Common myeloid progenitor, CD34-positive (primary cell): ENCODE data around the gene REXO2.

Experiments
- CTCF ChIA-PET: fragments of 350-600 bp; sonication (Branson Sonifier 250); formaldehyde crosslinking; loops from one replicate; lab custom pipeline; 2021; ENCODE audit warnings: antibody characterized with exemption; lab: Charles Lee
- POLR2A ChIA-PET: fragments of 350-600 bp; sonication (Branson Sonifier 250); formaldehyde crosslinking; loops from one replicate; lab custom pipeline; 2021; ENCODE audit warnings: antibody characterized with exemption; lab: Charles Lee
- DNase-seq, 3 donors: peaks; one replicate each; pipeline versions ENCODE4 v3.0.0 to v3.0.0-alpha.2; 2013
- H3K27ac ChIP-seq, 2 experiments: 1 replicate in 1 of 2; 2 replicates in 1 of 2; pipeline ENCODE4 v1.7.0; 2013; ENCODE audit warnings: inconsistent platforms in 2 of 2, low read length in 2 of 2, mild to moderate bottlenecking in 2 of 2, low read depth in 1 of 2, moderate library complexity in 1 of 2; ENCODE audit not compliant: severe bottlenecking in 2 of 2, insufficient read depth in 1 of 2, poor library complexity in 1 of 2
- H3K27me3 ChIP-seq, 5 experiments: replicated peaks in 2 of 5; 1 replicate in 3 of 5; 2 replicates in 2 of 5; pipeline versions ENCODE4 v1.6.1 to v1.7.0; 2013; ENCODE audit warnings: low read length in 4 of 5, mild to moderate bottlenecking in 2 of 5, moderate library complexity in 2 of 5, inconsistent platforms in 1 of 5; ENCODE audit not compliant: insufficient read depth in 5 of 5, control insufficient read depth in 4 of 5
- H3K36me3 ChIP-seq, 4 experiments: 1 replicate in 2 of 4; 2 replicates in 2 of 4; pipeline versions ENCODE4 v1.6.1 to v1.7.0; 2013; ENCODE audit warnings: low read length in 3 of 4, control low read depth in 1 of 4, mild to moderate bottlenecking in 1 of 4; ENCODE audit not compliant: control insufficient read depth in 4 of 4, insufficient read depth in 4 of 4
- H3K4me1 ChIP-seq, 4 experiments: 1 replicate in 3 of 4; 2 replicates in 1 of 4; pipeline versions ENCODE4 v1.6.1 to v1.7.1; 2013; ENCODE audit warnings: low read length in 3 of 4, mild to moderate bottlenecking in 3 of 4, control low read depth in 1 of 4, inconsistent platforms in 1 of 4, moderate library complexity in 1 of 4; ENCODE audit not compliant: control insufficient read depth in 4 of 4, insufficient read depth in 4 of 4; ENCODE audit errors: control extremely low read depth in 1 of 4
- H3K4me3 ChIP-seq, 7 experiments: 1 replicate in 4 of 7; 2 replicates in 3 of 7; pipeline versions ENCODE4 v1.5.1 to v1.7.0; 2013; ENCODE audit warnings: mild to moderate bottlenecking in 7 of 7, low read length in 6 of 7, moderate library complexity in 6 of 7, inconsistent platforms in 2 of 7, low read depth in 2 of 7, control low read depth in 1 of 7; ENCODE audit not compliant: insufficient read depth in 4 of 7, control insufficient read depth in 1 of 7; ENCODE audit errors: extremely low read depth in 1 of 7
- H3K9me3 ChIP-seq, 5 experiments: 1 replicate in 4 of 5; 2 replicates in 1 of 5; pipeline versions ENCODE4 v1.6.1 to v1.7.1; 2013; ENCODE audit warnings: low read length in 4 of 5, mild to moderate bottlenecking in 2 of 5, inconsistent platforms in 1 of 5, low read depth in 1 of 5, moderate library complexity in 1 of 5; ENCODE audit not compliant: control insufficient read depth in 4 of 5, insufficient read depth in 2 of 5; ENCODE audit errors: control extremely low read depth in 1 of 5
- WGBS: methylation state at CpG from one replicate; pipeline ENCODE4 v1.1.5; 2013; ENCODE audit not compliant: insufficient coverage; 5-methylcytosine and 5-hydroxymethylcytosine counted together

Gene REXO2

GRCh38 chr11:114452399-114452798, 13.1 kb downstream of the REXO2 start:
- Histone ChIP-seq H3K27ac (no peak overlapping the region), H3K4me1 (no peaks in the 10 kb centered on the region), H3K4me3 (no peak overlapping the region), H3K36me3 (peaks cover 6 to 44% (median 20%) of the 10 kb centered on the region in 4 experiments), H3K9me3 (no peaks in the 10 kb centered on the region), H3K27me3 (no peaks in the 10 kb centered on the region)
- no peak for DNase-seq
- ChIA-PET CTCF (interaction anchor here (1.4 kb wide), 1 partner anchor 112 kb away, joined by 3 read pairs; no protein-coding TSS in a partner anchor), POLR2A (no interaction called here)
- WGBS: 93% methylated on average over 3 of the region's 3 CpGs

GRCh38 chr11:114463999-114464398, 24.7 kb downstream of the REXO2 start:
- Histone ChIP-seq H3K9me3 (peaks cover 0 to 4% (median 2%) of the 10 kb centered on the region in 5 experiments), H3K4me3 (no peak overlapping the region), H3K27ac (no peak overlapping the region), H3K4me1 (no peaks in the 10 kb centered on the region), H3K27me3 (no peaks in the 10 kb centered on the region), H3K36me3 (no peaks in the 10 kb centered on the region)
- DNase-seq: no peak
- CTCF ChIA-PET: no interaction called here
- 100% methylated on average over 1 of the region's 2 CpGs for WGBS
- POLR2A ChIA-PET: no interaction called here

GRCh38 chr11:114466742-114467141, 27.5 kb downstream of the REXO2 start:
- Histone ChIP-seq H3K36me3 (no peaks in the 10 kb centered on the region), H3K4me3 (no peak overlapping the region), H3K27me3 (no peaks in the 10 kb centered on the region), H3K4me1 (no peaks in the 10 kb centered on the region), H3K9me3 (peaks cover 0 to 6% (median 2%) of the 10 kb centered on the region in 5 experiments), H3K27ac (no peak overlapping the region)
- POLR2A ChIA-PET: no interaction called here
- no CpG with 5 or more reads among the region's 3 CpGs for WGBS
- CTCF ChIA-PET: no interaction called here
- no peak for DNase-seq

GRCh38 chr11:114472661-114473060, 33.4 kb downstream of the REXO2 start:
- Histone ChIP-seq H3K27ac (no peak overlapping the region), H3K36me3 (no peaks in the 10 kb centered on the region), H3K27me3 (no peaks in the 10 kb centered on the region), H3K4me3 (no peak overlapping the region), H3K4me1 (no peaks in the 10 kb centered on the region), H3K9me3 (peaks cover 0 to 1% (median 0%) of the 10 kb centered on the region in 5 experiments)
- ChIA-PET CTCF (no interaction called here), POLR2A (no interaction called here)
- no peak for DNase-seq
- 100% methylated on average over 1 of the region's 2 CpGs for WGBS

DNA sequence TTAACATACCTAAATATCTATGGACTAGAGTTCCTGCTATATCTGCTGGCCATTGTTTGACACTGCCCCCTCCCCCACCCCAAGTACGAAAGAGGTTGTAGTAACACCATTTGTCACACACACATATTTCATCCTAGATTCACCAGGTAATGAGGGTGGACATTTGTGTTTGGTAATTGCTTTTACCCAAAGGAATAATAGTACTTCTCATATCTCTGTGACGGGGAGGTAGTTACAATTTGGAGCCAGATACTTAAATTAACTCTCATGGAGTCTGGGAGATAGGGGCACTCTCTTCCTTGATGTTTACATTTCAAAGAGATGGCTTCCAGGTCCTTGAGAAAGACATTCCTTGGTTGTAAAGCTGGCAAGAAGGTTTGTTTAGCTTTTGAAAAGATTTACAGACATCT, 38.7 kb downstream of the REXO2 start:
- DNase-seq: no peak
- Histone ChIP-seq H3K27me3 (peaks cover 0 to 3% (median 0%) of the 10 kb centered on the region in 5 experiments), H3K4me3 (no peak overlapping the region), H3K9me3 (no peaks in the 10 kb centered on the region), H3K4me1 (no peaks in the 10 kb centered on the region), H3K36me3 (no peaks in the 10 kb centered on the region), H3K27ac (no peak overlapping the region)
- no CpG with 5 or more reads among the region's 2 CpGs for WGBS
- POLR2A ChIA-PET: no interaction called here
- CTCF ChIA-PET: no interaction called here

DNA sequence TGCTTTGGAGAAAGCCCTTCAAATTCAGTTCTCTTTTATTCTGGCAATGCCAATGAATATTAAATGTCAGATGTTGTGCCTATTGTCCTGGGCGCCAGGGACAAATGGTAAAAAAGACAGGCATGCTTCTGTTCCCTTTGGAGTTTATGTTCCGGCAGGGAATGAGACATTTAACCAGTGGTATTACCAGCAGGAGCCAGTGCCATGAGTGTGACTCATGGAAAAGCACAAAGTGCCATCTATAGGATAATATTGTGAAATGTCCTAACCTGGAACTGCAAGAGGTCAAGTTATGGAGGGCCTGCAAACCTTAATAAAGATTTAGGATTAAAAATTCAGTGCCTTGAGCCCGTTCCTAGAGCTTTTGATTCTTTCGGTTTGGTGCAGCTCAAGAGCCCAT, 39.5 kb downstream of the REXO2 start:
- no peak overlapping the region for H3K4me3 ChIP-seq
- DNase-seq: no peak
- no peak overlapping the region for H3K27ac ChIP-seq
- CTCF ChIA-PET: no interaction called here
- peaks cover 0 to 5% (median 0%) of the 10 kb centered on the region in 5 experiments for H3K27me3 ChIP-seq
- POLR2A ChIA-PET: no interaction called here
- H3K9me3 ChIP-seq: no peaks in the 10 kb centered on the region
- H3K36me3 ChIP-seq: no peaks in the 10 kb centered on the region
- 100% methylated on average over 4 of the region's 4 CpGs for WGBS
- no peaks in the 10 kb centered on the region for H3K4me1 ChIP-seq

DNA sequence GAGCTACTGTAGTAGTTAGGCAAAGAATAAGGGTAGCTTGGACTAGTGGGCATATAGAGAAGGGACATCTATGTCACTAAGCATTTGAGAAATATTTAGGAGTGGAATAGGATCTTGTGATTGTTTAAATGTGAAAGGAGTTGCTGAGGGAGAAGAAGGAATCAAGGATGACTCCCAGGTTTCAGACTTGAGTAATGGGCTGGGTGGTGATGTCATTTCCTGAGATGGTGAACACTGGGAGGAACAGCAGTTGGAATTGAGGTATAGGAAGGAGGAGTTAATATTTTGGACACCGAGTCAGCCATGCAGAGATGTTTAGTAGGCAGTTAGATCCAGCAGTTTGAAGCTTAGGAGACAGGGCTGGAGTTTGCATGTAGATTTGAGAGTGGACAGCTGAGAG, 40.1 kb downstream of the REXO2 start:
- DNase-seq: no peak
- POLR2A ChIA-PET: no interaction called here
- no peak overlapping the region for H3K4me3 ChIP-seq
- H3K27me3 ChIP-seq: peaks cover 0 to 5% (median 0%) of the 10 kb centered on the region in 5 experiments
- no peak overlapping the region for H3K27ac ChIP-seq
- WGBS: 100% methylated on average over 1 of the region's 1 CpG
- no peaks in the 10 kb centered on the region for H3K36me3 ChIP-seq
- no peaks in the 10 kb centered on the region for H3K4me1 ChIP-seq
- CTCF ChIA-PET: no interaction called here
- no peaks in the 10 kb centered on the region for H3K9me3 ChIP-seq
